Fibroblast of upper back skin (primary cell): Measurements from ENCODE around the gene AAGAB.

Source experiments
- DNase-seq: peaks from one replicate; pipeline ENCODE4 v3.0.0-alpha.2; 2013

Gene AAGAB

GRCh38 chr15:67207555-67208207 lies 46.8 kb downstream of the AAGAB start:
- DNase-seq: no peak

- no peak for DNase-seq
Measured at GRCh38 chr15:67202991-67203390, 51.5 kb downstream of the AAGAB start.

DNA sequence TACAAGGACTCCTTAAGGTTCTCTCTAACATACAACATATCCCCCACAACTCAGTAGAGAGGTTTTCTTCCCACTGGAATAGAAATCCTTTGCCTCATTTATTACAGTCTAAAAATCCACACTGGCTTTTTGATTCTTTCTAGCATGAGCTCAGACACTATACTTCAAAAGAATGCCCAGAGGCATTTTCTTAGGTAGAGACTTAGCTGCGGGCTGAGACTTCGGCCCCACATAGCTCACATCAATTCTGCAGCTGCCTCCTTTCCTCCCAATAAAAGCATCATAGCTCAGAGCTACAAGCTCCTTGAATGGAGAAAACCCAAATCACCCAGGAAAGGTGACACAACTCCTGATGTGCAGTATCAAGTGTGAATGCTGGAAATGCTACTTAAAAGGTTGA lies 52.4 kb downstream of the AAGAB start:
- DNase-seq: no peak

DNA sequence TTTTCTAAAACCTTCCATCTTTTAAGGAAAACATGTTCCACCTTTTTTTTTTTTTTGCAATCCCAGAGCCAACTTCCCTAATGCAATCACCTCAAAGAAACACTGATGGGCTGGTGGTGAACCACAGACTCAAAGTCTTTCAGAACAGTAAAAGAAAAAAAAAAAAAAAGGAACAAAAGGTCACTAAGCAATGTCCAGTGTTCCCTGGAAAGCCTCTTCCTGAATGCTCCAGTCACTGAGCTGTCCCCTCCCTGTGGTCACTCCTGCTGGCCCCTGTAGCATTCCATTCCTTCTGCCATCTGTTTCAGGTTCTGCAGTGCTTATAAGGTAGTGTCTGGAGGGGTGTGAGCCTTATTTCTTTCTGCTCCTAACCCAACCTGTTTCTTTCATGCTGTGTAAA lies 53.3 kb downstream of the AAGAB start:
- DNase-seq: no peak

DNA sequence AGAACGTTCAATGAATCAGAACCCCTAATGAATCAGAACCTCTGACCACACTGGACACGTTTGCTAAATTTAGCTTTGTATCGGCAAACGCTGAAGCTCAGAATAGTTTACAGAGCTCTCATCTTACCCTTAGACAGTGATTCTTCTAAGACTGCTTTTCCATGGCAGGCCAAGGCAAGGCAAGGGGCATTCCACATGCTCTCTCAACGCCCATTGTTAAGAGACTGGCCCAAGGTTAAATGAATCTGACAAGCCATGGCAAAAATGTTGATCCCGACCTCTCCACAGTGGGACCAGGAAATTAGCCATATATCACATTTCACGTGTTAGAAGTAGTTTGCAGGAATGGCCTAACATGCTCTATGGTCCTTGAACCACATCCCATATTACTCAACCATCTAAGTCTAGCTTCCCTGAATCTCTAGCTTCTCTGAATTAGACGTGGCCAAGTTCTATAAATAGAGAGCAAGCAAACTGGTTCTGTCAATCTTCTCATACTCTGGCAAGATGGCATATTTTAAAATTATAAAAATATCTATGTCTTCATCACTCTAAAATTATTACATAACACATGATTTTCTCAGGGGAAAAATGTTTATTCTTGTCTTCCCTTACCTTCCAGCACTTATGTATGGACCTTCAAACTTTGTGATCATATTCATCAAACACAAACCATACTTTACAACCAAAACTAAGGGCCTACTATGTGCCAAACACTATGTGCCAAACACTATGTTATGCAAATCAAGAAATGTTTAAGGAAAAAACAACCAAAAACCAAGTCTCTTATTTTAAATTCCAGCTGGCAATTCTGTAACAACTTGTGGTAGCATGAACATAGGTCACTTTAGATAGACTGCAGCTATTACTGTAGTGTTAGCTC lies 54.3 kb downstream of the AAGAB start:
- DNase-seq: peak; percentile 57

- DNase-seq: no peak
Measured at GRCh38 chr15:67199391-67199790, 55.1 kb downstream of the AAGAB start.

DNA sequence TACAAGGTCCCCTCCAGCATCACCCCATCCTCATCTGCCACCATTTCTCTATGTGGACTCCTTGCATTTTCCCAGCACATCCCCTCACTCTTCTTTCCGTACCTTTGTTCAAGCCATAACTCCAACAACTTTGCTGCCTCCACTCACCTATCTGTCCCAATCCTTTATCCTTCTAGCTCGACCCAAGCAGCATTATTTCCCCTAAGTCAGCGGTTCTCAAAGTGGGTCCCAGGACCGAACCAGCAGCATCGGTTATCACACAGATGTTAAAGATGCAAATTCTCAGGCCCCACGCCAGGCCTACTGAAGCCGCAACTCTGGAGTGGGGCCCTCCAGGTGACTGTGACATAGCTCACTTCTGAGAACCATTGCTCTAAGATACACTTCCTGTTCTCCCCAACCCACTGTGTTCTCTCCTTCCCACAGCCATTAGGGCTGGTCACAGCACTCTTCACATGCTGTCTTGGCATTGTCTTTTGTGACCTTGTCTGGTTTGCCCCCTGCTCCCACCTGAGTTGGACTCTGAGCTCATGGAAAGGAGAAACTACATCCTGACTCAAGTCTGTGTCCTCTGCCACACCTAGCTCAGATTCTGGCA lies 56.2 kb downstream of the AAGAB start:
- DNase-seq: no peak

- DNase-seq: no peak
Measured at GRCh38 chr15:67197364-67197695, 57.1 kb downstream of the AAGAB start.

DNA sequence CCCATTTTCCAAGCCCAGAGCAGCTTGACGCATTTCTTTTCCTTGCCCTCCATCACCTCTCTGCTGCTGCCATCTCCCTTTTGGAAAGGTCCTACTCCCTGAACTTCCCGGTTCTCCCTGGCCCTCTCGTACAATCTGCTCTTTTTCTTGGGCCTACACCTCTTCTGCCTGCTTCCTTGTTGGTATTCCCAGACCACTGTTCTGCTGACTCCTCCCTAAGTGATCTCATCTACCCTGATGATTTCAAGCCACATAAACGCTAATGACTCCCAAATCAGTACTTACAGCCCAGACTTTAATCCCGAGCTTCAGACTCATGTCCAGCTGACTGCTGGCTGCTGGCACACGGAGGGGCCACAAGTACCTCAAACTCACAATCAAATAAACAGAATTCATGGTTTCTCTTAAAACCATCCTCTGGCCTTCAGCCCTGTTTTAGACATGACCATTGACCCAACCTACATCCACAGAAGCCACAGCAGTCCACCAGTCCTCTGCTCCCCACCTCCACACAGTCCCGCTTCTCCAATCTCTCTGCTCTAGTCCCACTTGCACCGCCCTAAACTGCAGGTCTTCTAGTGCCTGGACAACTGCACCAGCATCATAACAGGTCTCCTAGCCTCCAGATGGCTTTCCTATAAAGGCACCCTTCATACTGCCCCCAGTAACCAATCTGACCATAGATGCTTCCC lies 57.6 kb downstream of the AAGAB start:
- peak; percentile 87 for DNase-seq

GRCh38 chr15:67196222-67196621 lies 58.2 kb downstream of the AAGAB start:
- DNase-seq: no peak

DNA sequence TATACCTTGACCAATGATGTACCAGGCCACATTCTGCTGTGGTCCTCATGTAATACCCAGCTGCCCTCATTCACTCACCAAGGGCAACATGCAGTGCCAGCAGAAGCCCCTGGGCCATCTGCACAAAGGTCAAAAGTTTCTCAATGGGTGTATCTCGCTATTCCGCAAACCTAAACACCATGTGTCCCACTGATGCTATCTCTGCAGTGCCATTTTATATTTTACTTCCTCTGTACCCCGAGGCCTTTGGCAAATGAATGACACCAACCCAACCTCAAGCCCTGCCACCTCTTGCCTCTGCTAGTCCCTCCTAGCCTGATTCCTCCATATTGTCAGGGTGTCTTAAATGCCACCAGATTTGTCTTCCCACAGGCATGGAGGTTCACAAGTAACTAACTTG lies 59.2 kb downstream of the AAGAB start:
- DNase-seq: no peak

GRCh38 chr15:67194171-67195114 lies 60.0 kb downstream of the AAGAB start:
- DNase-seq: peak; percentile 47

- DNase-seq: no peak
Measured at GRCh38 chr15:67193223-67193990, 61.1 kb downstream of the AAGAB start.

DNA sequence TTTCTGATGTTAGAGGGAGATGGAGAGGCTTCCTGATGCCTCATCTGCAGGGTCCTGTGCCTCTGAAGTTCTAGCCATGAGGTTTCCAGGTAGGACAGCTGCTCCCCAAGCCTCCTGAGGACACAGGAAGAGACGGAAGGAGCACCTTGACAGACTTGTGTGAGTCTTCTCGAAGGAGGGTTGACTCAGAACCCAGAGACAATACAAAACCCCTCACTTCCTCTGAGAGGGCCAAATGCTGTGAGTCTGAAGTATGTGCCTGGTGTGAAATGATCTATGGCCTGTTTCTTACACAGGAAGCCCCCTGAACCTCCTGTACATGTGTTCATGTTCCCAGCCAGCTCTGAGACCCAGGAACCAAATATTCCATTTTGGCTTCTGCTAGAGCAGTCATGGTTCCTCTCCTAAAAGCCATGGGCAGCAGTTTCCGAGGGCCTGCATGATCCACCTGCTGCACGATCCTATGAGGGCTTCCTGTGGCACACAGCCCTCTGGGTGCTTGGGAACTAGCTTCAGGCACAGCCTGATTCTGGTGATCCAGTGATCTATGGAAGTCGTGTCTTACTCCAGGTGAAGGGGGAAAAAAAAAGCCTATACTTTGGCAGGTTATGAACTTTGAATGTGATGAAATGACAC lies 62.2 kb downstream of the AAGAB start:
- no peak for DNase-seq

- DNase-seq: no peak
Measured at GRCh38 chr15:67190813-67191212, 63.6 kb downstream of the AAGAB start.

GRCh38 chr15:67190326-67190725 lies 64.1 kb downstream of the AAGAB start:
- DNase-seq: no peak

DNA sequence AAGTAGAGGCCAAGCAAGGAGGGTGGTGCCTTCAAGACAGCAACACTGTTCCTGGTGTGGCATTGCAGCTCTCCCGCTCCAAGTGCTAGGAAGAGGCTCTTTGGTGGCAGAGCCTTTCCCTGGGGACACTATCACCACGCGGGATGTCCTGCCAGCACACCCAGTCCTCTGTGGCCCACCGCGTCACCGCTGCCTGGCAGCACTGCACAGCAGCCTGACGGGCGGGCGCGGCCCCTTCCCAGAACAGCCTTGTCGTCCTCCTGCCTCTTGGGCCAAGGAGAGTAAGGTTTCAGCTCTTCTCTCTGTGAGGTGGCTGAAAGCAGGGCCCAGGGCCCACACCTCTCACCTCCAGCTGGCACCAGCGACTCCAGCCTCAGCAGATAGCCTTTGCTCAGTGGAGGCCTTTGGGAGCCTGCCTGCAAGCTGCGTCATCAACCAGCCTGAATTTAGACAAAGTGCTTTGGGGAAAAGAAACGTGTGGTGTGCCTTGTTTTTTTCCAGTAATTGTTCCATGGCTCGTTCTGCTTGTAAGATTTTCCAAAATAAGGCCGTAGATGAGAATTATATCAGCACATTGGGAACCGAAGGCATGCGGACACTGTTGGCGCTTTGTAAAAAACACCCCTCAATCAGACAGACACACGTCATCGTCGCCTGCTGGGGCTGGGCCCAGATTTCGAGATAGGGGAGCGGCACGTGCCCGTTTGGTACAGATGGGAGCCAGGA lies 65.0 kb downstream of the AAGAB start:
- DNase-seq: peak; percentile 58

- peak; percentile 96 for DNase-seq
Measured at GRCh38 chr15:67188551-67189218, 65.8 kb downstream of the AAGAB start.

DNA sequence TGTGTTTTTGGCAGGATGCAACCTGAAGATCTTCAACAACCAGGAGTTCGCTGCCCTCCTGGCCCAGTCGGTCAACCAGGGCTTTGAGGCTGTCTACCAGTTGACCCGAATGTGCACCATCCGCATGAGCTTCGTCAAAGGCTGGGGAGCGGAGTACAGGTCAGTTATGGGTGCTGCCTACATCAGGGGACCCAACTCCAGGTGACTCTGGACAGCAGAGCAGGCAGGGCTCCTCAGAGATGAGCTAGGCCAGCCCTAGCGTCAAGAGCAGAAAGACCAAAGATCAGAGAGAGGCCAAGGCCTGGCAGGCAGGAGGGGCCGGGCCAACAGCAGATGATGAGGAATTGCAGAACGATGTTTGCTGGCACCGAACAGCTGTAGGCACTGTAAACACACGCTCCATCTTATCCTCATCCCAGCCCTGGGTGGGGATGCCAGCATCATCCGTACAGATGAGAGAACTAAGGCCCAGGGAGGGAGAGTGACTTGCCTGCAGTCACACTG lies 67.1 kb downstream of the AAGAB start:
- no peak for DNase-seq

GRCh38 chr15:67186688-67187087 lies 67.8 kb downstream of the AAGAB start:
- no peak for DNase-seq
